Embryonic facial prominence (tissue), 1 donor: Measurements from ENCODE around the gene DPP8.
"Not testable (repeated sequence)": the region's sequence is repeated elsewhere in the genome, so short reads cannot be mapped to it uniquely, and the experiment has no call there.

ENCODE experiments used
- DNase-seq: peaks from one replicate; pipeline ENCODE4 v3.0.0-alpha.2; 2016; ENCODE audit errors: extremely low spot score

DPP8 gene

GRCh38 chr15:65516997-65517865, at the start of gene DPP8:
DPP8 (minus strand) TSS chr15:65517689; CDS start chr15:65512553, 5,136 bp downstream.
- DNase-seq = peak; percentile 90

- DNase-seq = no peak
These were observed 44.4 kb upstream of the DPP8 start for GRCh38 chr15:65561934-65562333.

DNA sequence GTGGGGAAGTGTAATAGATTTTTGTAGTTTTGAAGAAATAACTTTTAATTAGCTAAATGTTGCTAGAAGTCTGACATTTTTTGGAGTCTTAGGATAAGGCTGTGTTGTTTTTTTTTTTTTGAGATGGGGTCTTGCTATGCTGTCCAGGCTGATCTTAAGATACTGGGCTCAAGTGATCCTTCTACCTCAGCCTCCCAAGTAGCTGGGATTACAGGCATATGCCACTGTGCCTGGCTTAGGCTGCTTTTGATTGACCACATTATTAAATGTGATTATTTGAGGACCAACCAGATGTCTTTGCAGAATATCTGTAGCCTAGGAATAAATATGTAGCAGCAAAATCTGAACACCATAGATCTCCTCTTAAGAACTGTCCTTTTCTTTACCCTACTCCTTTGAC, 42.5 kb upstream of the DPP8 start:
- DNase-seq = no peak

DNA sequence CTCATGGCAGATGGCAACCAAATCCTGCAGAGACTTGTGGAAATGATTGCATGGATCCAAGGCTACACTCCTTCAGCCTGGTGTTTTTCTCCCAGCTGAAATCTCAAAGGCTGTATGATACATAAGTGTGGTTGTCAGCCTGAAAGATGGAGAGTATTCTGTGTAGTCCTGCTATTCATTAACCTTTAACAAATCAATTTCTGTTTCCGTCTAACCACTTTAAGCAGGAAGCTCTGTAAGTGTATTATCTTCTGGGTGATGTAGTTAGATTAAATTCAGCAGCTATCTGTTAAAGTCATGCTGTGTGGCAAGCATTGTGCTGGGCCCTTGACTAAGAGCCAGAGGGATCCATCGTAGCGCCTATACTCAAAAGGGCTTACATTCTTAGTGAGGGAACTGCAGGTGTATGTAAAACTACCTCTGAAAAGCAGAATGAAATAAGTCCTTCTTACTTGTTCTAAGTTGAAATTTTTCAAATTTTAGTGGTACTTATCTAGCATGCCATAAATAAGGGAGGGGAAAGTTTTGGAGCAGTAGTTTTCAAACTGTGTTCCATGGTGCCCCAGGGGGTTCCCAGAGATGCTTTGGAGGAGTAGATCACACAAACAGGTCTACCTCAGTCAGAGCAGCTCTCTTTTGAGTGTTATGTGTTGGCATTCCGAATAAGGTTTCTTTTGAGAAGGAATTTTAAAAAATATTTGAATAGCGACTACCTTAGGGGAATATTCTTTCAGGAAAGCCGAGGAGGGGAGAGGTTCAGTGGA, 41.7 kb upstream of the DPP8 start:
- no peak for DNase-seq

DNA sequence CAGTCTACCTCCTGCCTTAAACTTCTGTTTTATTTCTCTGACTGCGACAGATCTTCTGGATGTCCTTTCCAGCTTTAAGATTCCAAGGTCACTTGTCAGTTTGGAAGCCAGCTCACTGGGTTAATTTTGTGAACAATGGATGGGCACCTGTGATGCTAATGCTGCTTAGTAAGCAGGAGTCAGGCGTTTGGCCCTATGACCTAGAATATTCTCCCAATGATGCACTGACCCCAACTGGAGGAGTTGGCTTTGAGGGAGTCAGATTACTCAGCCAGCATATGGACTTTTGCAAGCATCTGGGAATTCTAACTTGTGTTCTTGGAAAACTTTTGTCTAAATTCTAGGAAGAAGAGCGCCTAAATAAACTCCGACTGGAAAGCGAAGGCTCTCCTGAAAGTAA, 40.8 kb upstream of the DPP8 start:
- DNase-seq = no peak

DNA sequence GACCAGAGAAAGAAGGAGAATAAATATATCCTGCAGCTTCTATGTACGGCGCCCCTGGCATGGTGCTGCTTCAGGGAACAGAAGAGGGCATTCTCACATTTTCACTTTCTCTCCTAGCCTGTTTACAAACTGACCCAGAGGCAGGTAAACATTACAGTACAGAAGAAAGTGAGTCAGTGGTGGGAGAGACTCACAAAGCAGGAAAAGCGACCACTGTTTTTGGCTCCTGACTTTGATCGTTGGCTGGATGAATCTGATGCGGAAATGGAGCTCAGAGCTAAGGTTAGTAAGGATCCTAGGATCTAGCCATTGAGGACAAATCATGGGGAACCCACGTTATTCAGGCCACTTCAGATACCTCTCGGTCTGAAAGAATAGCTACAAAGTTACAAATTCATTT, 39.1 kb upstream of the DPP8 start:
- no peak for DNase-seq

DNA sequence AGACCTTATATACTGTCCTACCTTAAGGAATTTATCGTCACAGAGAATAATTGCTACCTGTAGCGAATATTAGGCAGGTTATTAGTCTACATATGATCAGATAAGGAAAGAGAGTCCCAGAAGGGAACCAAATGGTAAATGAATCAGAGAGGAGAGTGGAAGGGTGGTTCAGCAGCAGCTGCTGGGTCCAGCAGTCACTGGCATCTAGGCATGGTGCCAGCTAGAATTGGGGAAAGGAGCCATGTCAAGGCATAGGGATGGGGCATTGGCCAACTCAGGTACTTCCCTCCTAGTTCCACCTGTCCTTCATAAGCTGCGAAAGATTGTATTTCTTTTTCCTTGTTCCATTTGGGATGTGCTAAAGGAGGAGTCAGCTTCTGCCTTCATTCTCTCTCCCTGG, 36.2 kb upstream of the DPP8 start:
- no peak for DNase-seq

GRCh38 chr15:65552851-65553250, 35.4 kb upstream of the DPP8 start:
- not testable (repeated sequence) for DNase-seq

GRCh38 chr15:65551183-65551582, 33.7 kb upstream of the DPP8 start:
- no peak for DNase-seq

DNA sequence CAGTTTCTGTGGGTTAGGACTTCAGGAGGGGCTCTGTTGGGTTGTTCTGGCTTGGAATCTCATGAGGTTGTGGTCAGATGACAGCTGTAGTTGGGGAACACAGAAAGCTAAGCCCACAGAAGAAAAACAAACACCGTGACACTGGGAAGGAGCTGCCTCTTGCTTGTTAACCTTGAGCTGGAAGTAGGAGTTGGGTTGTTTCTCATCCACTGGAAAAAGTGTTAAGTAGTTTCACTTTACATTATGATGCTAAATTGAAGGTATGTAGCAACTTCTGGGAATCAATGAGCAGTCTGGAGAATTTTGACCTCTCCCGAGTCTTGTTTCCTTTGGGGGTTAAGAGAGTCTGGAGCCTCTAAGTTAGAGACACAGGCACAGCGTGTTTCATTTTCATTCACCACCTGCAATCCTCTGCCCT, 33.2 kb upstream of the DPP8 start:
- DNase-seq = no peak

- DNase-seq = not testable (repeated sequence)
These were observed 31.8 kb upstream of the DPP8 start for GRCh38 chr15:65549288-65549687.

- no peak for DNase-seq
These were observed 30.4 kb upstream of the DPP8 start for GRCh38 chr15:65547841-65548240.

DNA sequence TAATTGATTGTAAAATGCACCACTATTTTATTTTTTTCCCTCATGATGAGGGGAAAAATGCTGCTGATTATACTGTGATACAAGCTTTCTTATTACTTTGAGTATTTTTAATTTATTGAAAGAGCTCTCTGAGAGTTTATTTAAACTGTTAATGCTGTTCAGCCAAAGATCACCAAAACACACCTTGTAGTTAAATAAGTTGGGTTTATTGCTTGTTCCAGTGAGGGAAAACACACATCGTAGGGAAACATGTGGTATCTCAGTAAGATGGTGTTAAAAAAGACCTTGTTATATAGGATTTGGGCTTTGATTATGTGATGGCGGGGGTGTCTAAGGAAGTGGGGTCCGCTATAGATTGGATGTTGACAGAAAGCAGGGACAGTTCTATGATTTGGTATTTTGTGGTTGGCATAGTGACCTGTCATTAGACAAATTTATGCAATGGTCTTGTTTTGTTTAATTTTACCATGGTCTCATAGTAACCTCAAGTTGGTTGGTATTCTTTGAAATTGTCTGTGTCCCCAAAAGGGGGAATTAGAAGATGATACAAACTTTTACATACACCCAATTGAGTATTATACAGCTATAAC, 23.8 kb upstream of the DPP8 start:
- no peak for DNase-seq

- no peak for DNase-seq
These were observed 22.8 kb upstream of the DPP8 start for GRCh38 chr15:65540314-65540713.

- no peak for DNase-seq
These were observed 17.7 kb upstream of the DPP8 start for GRCh38 chr15:65535192-65535591.

GRCh38 chr15:65533057-65533756, 15.7 kb upstream of the DPP8 start:
- no peak for DNase-seq

DNA sequence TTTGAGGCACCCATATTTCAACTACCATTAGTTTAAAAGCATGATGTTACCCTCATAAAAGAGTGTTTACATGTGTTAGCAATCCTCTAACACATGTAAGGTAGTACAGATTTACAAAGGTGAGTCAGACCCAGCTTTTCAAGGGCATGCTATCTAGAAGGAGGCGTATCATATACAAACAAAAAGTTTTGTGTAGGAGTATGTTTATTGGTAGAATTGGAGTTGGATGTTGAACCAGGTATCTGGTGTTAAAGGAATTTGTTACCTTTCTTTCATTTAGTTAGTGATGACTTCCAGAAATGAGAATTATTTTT, 15.2 kb upstream of the DPP8 start:
- no peak for DNase-seq

DNA sequence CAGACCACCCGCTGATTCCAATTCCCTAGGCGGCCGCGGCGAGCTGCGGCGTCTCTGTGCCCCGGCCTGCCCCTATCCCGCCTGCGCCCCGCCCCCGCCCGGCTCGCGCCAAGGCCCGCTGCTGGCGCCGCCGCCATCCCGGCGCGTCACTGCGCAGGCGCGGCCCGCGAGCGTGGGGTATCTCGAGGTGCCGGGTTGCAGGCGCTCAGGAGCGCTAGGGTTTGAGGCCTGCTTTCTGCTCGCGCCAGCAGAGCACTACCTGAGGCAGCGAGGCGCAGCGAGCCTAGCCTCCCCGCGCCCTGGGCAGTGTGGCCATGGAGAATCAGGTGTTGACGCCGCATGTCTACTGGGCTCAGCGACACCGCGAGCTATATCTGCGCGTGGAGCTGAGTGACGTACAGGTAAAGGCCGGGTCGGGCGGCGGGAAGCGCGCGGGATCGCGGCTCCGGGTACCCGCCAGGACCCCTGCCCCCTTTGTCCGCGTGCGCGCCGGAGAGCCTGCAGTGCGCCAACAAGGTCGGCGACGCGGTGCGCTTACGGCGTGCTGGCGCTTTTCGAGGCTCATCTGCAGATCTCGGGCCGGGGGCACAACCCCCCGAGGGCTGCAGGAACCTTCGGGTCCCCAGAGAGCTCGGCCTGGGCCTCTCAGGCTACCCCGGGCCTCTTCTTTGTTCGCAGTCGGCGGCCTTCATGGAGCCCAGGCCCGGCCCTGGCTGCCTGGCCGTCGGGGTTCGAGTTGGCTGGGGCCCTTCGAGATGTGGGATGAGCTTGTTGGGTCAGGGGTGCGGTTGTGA, 13.0 kb upstream of the DPP8 start, which contains the start of gene HACD3:
HACD3 (plus strand) TSS at position 146 of the 794 bp plus-strand sequence; CDS start at position 315, 169 bp downstream.
- peak; percentile 66 for DNase-seq

DNA sequence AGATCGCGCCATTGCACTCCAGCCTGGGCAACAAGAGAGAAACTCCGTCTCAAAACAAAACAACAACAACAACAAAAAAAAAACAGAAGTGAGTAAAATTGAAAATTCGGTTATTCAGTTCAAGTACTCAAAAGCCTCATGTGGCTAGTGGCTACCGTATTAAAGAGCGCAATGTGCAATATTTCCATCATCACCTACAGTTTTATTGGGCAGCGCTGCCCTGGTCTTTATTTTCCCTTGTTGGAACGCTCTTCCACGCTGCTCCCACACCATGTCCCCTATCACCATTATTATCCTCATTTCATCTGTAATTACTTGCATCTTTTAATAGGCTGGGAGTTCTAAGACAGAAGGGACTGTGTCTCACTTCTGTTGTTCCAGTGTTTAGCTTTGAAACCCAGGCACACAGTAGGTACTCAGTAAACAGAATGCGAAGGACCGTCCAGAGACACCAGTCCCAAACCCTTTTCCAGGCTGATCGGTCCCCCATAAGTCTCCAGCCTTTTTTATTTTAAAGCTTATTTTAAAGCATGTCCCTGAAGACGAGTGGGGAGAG, 12.4 kb upstream of the DPP8 start:
- no peak for DNase-seq

GRCh38 chr15:65528461-65529060, 11.1 kb upstream of the DPP8 start:
- no peak for DNase-seq
